GM21423 (cell line): Measurements from ENCODE around the gene CDH8.
"Not testable (repeated sequence)": the region's sequence is repeated elsewhere in the genome, so short reads cannot be mapped to it uniquely, and the experiment has no call there.

Experiments
- ATAC-seq: cut with Tn5 transposase; IDR thresholded peaks from one replicate; pipeline ENCODE4 v1.9.1; 2021; ENCODE audit warnings: mild to moderate bottlenecking, moderate library complexity; ENCODE audit not compliant: unreplicated experiment

CDH8 gene

DNA sequence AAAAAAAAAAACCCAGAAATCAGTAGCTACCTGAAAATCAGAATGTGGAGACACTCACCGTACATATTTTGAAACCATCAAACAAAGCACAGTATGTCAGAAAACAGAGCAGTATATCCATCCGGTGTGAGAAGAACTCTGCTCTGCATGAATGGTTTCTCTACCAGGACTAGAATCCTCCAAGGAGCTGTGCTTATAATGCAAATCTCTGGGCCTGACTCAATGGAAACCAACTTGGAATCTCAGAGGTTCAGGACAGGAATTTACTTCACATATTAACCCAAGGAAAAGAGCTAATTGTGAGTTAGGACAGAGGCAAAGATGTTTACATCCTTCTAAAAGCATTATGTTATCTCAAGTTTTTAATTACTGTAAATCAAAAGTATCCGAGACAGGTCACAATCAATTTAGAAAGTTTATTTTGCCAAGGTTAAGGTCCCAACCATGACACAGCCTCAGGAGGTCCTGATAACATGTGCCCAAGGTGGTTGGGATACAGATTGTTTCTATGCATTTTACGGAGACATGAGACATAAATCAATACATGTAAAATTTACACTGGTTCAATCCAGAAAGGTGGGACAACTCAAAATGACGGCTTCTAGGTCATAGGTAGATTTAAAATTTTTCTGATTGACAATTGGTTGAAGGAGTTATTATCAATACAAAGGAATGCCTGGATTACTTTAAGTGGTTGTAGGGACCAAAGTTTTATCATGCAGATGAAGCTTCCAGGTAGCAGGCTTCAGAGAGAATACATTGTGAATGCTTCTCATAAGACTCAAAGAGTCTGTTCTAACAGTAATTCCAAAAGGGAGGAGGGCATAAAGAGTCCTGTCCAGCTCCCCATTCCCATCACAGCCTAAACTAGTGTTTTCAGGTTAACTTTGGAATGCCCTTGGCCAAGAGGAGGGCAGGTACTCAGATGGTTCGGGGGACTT lies 164.1 kb downstream of the CDH8 start:
- no peak for ATAC-seq

- no peak for ATAC-seq
These were observed 173.8 kb downstream of the CDH8 start for GRCh38 chr16:61862221-61863155.

- ATAC-seq, result no peak
These were observed 177.2 kb downstream of the CDH8 start for GRCh38 chr16:61858988-61859387.

DNA sequence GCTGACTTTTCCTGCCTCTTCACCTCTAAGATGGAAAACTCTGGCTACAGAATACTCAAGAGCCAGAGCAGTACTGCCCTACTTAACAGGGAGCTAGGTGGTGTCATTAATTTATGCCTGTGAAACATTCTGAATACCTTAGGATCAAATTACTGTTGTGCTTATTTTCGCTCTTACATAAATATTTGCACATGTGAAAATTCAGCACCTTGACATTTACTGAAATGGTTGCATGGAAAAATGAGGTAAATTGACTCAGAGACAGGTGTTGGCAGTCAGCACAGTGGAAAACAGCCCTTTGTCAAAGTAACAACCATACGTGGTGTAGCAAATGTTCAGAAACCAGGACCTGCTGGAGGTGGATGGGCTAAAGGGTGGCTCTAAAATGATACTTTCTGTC lies 193.6 kb downstream of the CDH8 start:
- ATAC-seq, result no peak

DNA sequence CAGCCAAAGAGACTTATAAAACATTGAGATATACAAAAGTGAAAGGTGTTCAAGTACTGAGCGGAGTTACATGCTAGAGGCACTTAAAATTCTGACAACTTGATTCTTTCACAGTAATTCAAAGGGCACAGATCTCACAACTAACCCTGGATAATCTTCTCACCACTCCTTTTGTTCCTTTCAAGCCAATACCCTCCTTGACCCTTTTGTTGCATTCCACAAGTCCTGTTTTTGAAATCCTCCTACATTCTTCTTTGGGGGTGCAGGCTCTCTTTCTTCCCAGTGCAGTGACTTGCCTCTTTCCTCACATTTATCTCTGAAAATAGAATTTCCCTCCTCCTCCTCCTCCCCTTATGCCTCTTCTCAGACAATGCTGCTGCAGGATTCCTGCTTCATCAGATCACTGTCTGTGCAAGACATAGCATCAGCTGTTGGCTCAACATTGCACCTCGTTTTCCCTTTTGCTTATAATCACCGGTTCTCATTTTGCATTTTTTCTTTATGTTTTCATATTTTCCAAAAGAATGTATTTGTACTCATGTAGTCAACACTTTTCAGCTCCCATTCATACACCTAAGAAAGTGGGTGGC lies 199.3 kb downstream of the CDH8 start:
- ATAC-seq, result no peak

DNA sequence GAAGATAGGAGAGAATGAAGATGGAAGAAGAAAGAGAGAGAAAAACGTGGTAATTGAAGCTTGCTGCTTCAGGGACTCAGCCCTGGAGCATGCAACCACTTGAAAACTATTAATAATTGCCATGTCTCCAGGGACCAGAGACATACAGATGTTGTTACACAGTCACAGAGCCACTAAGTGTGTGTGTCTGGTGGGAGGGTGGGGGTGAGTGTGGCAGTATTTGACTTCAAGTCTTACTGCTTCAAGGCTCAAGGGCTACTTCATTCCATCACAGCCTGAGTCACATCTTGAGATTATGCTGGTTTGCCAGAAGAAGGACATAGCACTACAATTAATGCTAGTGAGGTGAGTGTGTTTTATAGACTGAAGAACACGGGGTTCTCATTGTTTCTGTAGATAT lies 202.2 kb downstream of the CDH8 start:
- no peak for ATAC-seq

- ATAC-seq, result no peak
These were observed 204.8 kb downstream of the CDH8 start for GRCh38 chr16:61831351-61831917.

DNA sequence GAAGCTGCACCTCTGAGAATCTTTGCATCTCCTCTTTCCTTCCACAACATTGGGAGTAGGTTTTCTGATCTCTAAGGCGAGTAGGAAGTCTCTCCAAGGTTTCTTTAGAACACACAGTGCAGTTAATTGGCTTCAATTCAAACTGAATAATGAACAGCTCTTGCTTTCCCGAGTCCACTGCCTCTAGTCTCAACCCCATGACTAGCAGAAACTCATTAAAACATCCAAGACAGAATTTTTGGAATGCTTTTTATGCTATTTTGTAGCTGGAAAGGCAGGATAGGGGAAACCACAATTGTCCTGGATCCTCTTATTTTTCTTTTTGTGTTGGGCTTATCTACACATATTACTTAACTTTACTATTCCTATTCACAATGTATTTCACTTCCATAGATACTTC lies 206.6 kb downstream of the CDH8 start:
- no peak for ATAC-seq

DNA sequence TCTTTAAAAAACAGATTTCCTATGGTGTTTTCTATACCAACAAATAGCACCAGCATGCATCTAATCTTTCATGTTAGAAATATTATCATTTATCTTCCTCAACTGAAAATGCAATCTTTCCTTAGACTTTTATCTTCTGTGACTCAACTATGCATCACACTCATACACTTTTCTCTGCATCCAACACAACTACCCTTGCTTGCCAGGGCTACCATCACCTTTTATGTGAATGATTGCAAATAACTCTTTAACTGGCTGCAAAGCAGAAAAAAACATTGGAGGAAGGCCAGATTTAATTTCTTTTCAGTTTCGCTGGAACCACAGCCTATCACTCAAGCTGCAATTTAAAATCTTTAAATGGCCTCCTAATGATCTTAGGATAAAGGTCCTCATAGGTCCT lies 212.9 kb downstream of the CDH8 start:
- ATAC-seq, result no peak

DNA sequence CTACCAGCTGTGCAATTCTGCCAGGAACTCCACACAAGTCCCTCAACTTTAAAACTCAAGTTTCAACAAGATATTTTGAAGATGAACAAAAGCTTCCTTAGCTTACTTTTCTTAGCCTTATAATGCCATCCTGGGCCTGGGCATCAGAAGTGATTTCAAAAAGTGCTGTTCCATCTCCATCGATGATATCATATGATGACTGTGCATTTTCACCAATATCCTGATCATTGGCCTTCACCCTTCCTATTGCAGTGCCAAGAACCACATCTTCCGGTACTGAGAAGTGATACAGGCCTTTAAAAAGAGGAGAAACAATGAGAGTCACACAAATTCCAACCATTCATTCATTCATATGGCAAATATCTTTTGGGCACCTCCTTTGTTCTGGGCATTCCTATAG lies 215.4 kb downstream of the CDH8 start:
- no peak for ATAC-seq

DNA sequence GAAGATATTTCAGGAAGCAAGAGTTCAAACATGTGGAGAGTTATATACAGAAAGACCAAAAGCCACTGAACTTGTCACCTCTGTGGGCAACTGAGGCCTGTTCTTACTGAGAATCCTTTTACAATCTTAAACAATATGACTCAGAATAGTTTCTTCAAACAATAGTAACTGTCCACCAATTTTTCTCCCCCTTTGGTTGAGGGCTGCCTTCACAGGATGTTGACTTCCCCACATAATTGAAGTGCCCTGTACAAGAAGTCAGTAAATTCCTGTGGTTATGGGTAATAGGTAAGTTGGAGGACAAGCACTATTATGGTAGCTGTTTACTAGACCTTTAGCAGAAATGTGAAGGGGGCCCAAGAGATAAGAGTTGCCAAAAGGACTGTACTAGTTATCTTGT lies 215.8 kb downstream of the CDH8 start:
- no peak for ATAC-seq

DNA sequence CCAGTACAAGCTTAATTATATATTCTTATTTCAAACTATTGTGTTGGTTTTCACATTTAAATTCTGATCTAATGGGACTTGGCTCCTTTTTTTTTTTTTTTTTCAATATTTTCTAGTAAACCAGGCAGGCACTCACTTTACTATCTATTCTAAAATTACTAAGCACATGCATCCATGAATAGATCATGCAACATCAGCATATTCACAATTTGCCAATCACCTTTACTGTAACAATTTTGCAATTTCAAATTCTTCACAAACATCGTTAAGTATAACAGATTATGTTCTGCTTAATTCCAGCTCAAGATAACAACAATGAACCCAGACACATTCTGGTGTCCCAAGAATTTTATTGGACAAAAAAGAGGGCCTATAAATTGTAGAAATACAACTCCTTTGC lies 217.4 kb downstream of the CDH8 start:
- no peak for ATAC-seq

DNA sequence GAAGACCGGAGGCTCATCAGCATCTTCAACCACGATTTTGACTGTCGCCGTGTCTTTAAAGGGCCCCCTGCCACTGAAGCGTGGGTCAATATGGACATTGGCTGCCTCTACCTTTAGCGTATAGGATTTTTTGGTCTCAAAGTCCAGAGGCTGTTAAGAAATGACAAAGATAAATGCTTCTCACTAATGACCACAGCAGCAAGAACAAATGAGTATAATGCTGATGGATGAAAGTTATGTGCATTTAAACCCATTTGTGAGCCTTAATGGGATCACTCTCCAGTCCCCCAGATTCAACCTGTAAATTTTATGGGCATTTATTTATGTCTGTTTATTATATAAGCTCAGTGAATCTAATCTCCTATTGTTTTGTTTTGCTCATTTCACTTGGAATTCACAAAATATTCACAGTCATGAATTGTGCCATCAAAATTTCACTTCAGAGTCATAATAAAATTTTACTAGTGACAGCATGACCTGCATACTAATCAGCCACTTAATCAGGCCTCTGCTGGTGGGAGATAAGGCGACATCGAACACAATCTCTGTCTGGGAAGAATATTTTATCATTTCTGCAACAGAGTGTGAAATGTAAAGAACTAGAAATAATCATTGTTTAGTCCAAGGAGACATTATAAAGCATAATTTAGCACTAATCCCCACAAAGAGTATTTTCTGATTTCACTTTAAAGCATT lies 218.5 kb downstream of the CDH8 start:
- ATAC-seq, result no peak

DNA sequence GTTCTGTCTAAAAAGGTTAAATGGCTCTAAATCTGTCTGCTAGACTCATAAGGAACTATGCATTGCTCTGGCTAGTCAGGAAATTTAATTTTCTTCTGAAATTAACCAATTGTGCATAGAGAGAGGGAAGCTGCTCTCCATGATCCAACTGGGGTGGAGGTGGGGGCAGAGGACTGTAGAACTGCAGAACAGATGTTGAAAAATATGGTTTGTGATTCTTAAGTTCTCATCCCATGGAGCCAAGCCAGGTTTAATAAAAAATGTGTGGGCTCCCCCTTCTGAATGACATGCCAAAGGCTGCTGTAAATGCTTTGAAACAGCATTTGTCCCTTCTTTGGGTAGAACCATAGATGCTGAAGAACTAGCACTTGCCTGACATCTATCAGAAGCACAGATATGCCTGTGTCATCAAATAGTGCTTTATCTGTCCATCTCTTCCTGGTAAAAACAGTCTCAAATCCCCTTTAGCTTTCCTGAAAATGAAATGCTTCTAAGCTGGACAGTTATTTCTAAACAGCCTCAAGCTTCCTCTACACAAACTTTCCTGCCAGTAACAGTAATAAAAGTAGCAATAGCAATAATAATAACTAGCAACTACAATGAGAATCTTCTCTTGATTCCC lies 221.4 kb downstream of the CDH8 start:
- no peak for ATAC-seq

DNA sequence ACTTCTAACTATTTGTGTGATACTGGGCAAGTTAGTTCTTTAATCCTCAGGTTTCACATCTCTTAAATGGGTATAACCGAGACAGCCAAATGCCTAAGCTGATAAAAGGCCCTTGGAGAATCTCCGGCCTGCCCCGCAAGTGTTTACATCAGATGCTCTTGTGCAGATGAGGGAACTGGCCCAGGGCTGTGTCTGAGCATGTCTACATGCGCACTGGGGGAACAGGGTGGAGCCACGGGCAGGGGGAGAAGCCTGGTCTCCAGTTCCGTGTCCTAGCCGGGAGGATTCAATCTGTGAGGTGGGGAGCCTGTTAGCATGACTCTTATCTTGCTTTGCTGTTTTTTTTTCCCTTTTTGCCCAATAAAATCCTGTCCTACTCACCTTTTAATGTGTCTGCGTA lies 222.9 kb downstream of the CDH8 start:
- ATAC-seq, result no peak

GRCh38 chr16:61812251-61812650 lies 224.0 kb downstream of the CDH8 start:
- ATAC-seq, result no peak

DNA sequence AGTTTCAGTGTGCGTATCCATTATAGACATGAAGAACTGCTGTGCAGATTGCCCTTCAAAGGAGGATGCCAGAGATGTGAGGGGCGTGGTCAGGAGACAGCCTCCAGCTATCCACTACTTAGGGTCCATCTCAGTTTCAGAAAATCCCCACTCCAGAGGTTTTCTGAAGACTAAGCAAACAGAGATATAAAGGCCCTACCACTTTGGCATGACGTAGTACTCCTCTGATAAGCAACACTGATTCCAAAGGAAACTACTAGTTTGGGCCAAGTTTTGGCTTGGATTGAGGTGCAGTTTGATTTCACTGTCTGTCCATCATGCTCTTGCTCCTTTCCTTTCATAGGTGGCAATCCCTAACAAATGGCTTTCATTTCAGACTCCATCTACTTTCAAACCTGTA lies 228.7 kb downstream of the CDH8 start:
- no peak for ATAC-seq

- not testable (repeated sequence) for ATAC-seq
These were observed 235.0 kb downstream of the CDH8 start for GRCh38 chr16:61801217-61801616.

DNA sequence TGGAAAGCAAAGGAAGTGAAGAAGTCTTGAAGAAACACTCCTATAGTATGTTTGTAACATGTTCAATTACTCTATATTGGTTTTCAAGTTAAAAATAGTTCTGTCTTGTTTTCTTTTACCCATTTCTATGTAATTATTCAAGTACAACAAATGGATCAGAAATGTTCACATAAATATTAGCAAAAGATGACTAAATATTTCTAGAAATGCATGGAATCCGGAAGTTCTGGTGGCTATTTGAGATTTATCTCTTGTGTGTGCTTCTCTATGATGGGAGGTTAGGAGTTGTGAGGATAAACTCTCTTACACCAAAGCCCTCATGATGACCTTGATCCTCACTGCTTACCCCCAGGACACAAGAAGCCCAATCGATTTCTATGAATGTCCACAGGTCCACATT lies 237.5 kb downstream of the CDH8 start:
- ATAC-seq, result no peak

DNA sequence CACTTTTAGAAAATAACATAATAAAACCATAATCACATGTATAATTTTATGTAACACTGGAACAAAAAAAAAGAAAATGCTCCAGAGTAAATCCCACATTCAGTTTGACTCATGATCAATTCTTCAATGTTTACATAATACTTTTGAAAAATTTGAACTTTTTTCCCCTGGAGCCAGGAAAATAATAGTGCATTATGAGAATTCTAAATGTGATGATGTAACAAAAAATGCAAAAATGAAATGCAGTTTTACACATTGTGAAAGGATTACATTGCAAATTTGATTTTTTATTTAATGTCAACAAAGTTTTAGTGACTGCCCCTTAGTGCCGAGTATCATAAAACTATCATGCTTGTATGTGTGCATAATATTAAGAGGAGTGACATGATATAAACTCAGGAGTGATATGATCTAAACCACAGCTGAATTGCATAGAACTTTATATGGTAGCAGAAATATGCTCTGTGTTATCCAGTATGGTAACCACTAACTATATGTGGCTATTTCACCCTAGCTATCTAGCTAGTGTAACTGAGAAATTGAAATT lies 238.2 kb downstream of the CDH8 start:
- no peak for ATAC-seq
